Measurements from ENCODE around the gene AMPD2.

AMPD2 gene

DNA sequence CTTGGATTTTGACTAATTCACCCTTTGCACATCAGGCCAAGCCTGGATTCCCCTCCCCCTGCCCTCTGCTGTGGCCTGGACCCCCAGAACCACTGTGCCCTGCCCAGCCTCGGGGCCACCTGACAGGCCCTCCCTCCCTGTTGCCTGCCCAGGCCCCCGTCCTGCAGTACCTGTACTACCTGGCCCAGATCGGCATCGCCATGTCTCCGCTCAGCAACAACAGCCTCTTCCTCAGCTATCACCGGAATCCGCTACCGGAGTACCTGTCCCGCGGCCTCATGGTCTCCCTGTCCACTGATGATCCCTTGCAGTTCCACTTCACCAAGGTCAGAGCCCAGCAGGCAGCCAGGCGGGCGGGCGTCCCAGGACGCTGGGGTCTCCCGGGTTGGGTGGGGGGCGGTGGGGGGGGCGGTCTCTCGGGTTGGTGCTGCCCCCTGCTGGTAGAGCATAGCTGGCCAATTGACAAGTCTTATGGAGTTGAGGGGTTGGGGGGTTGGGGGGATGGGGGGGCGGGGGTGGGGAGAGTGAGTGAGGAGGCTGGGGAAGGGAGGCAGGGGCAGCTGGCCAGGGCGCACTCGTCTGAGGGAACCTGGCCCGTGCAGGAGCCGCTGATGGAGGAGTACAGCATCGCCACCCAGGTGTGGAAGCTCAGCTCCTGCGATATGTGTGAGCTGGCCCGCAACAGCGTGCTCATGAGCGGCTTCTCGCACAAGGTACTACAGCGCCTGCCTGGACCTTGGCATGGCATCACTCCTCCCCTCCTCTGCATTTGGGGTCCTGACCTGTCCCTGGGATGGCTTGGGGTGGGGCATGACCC, 10.7 kb downstream of the AMPD2 start:
- Histone ChIP-seq H3K4me3 (no peak overlapping the region), H3K27ac (no peak overlapping the region)
- no peak for DNase-seq (ENCODE audit: low spot score)
- peak; percentile 34 for TF ChIP-seq CTCF (IDR thresholded peaks at IDR 0.05)

GRCh38 chr1:109630898-109631512, 11.4 kb downstream of the AMPD2 start:
- TF ChIP-seq CTCF (IDR thresholded peaks at IDR 0.05): no peak
- DNase-seq (ENCODE audit: low spot score): no peak
- Histone ChIP-seq H3K27ac (no peak overlapping the region), H3K4me3 (no peak overlapping the region)

DNA sequence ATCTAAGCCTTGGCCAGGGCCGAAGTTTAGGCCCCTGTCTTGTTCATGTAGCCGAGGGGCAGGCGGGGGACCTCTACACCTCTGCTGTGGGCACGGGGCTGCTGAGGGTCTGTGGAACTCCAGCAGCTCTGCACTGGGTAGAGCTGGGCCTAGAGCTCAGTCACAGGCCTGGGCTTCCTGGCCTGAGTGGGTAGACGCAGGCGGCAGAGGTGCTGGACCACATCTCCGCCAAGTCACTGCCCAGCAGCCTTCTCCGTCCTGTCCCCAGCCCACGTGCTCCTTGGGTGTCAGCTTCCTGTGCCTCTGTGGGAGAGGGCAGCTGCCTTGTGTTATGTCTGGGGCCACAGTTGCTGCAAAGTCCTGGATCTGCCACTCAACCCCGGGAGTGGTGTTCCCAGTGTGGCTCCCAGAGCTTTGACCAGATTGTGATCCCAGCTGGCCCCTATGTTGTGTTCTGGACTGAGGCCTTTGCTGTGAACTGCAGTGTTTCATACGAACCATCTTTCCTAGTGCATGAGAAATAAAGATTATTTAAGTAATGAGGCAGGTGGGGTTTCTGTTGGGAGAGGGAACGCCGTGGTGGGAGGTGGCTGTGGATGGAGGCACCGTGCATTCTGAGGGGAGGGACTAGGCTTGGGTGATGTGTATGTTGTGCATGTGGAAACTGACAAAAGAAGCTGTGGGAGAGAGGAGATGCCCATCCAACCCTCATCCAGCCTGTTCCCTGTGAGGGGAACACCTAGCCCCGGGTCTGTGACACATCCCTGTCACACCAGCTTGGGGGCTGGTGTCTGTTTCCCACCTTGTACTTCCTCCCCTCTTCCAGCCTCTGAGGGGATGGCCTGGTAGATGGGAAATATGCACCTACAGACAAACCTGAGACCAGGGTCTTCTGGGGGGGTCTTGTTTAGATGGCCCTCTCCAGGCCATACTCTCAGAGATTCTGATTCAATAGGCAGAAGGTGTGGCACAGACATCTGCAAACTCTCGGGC, 12.2 kb downstream of the AMPD2 start:
- Histone ChIP-seq H3K27ac (no peak overlapping the region), H3K4me3 (no peak overlapping the region)
- no peak for DNase-seq (ENCODE audit: low spot score)
- TF ChIP-seq CTCF (IDR thresholded peaks at IDR 0.05): no peak

DNA sequence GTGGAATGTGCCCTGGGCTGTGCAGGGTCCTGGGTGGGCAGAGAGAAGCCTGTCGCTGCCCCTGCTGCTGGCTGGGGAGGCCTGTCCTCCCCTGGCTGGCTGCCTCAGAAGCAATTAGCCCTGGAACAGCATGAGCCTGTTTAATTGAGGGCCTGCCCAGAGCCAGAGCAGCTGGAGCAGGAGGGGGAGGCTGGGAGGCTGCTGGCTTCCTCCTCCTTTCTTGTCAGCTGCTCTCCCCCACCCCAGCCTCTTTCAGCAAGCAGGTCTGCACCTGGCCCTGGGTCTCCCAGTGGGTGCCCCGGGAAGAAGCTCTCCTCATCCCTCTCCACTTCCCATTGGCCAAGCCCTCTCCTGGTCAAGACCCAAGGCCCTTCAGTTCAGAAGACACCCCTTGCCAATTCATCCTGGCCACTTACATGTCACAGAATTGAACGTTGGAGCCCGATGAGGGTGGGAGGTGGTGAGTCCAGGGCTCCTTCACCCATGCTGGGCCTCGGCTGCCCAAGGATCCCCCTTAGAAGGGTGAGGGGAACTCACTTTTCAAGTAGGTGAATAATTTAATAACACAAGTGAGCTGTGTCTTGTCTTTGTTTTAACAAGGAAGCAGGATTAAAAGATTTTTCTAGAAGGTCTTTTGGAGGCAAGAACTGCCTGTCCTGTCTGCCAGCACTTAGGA, 13.2 kb downstream of the AMPD2 start:
- no peak for TF ChIP-seq CTCF (IDR thresholded peaks at IDR 0.05)
- peak; percentile 40 for DNase-seq (ENCODE audit: low spot score)
- no peak overlapping the region for H3K27ac ChIP-seq

DNA sequence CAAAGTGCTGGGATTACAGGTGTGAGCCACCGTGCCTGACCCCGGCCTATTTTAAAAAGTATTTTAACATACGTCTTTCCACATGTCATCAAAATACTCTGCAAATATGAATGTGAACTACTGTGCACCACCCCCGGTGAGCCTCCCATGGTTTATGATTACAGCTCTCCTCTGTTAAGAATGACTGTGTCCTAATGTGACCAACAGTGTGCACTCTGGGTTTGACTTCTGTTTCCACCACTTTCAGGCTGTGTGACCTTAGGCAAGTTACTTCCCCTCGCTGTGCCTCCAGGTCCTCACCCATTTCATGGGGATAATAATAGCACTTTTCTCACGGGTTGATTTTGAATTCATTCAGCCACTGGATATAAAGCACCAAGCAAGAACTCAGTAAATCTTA, 14.7 kb downstream of the AMPD2 start:
- Histone ChIP-seq H3K27ac (no peak overlapping the region), H3K4me3 (no peak overlapping the region)
- DNase-seq (ENCODE audit: low spot score): no peak
- no peak for TF ChIP-seq CTCF (IDR thresholded peaks at IDR 0.05)

More for the DNA sequence above, 13.2 kb downstream of the AMPD2 start:
- no peak overlapping the region for H3K4me3 ChIP-seq

Measured in coronary artery (tissue), 2 donors.